Activated T-cell treated with anti-CD3 and anti-CD28 coated beads, Interleukin-2, amount 50 U/mL, for 1 hour (primary cell): Measurements from ENCODE around the gene LRRC70.

Experiments used
- DNase-seq: peaks from one replicate; pipeline ENCODE4 v3.0.0-alpha.2; 2020

Gene LRRC70

GRCh38 chr5:62575489-62575888 lies 3.1 kb upstream of the LRRC70 start:
- DNase-seq, result no peak

GRCh38 chr5:62576570-62577170 lies 1.9 kb upstream of the LRRC70 start:
- no peak for DNase-seq

- DNase-seq, result no peak
These were observed 1.1 kb upstream of the LRRC70 start for GRCh38 chr5:62577488-62577887.

- no peak for DNase-seq
These were observed 1.1 kb downstream of the LRRC70 start for GRCh38 chr5:62579761-62580160.

GRCh38 chr5:62581836-62582597 lies 3.4 kb downstream of the LRRC70 start:
- no peak for DNase-seq

GRCh38 chr5:62584391-62584790 lies 5.8 kb downstream of the LRRC70 start:
- no peak for DNase-seq

GRCh38 chr5:62585306-62585705 lies 6.7 kb downstream of the LRRC70 start:
- DNase-seq, result no peak

- no peak for DNase-seq
These were observed 7.1 kb downstream of the LRRC70 start for GRCh38 chr5:62585751-62586150.

GRCh38 chr5:62587737-62588136 lies 9.1 kb downstream of the LRRC70 start:
- DNase-seq, result no peak

GRCh38 chr5:62588668-62589067 lies 10.0 kb downstream of the LRRC70 start:
- no peak for DNase-seq

- DNase-seq, result no peak
These were observed 10.9 kb downstream of the LRRC70 start for GRCh38 chr5:62589504-62589903.

GRCh38 chr5:62590387-62590786 lies 11.8 kb downstream of the LRRC70 start:
- no peak for DNase-seq

- no peak for DNase-seq
These were observed 13.9 kb downstream of the LRRC70 start for GRCh38 chr5:62592558-62592957.

- DNase-seq, result no peak
These were observed 14.7 kb downstream of the LRRC70 start for GRCh38 chr5:62593331-62593730.

GRCh38 chr5:62594364-62594984 lies 15.9 kb downstream of the LRRC70 start:
- no peak for DNase-seq

- DNase-seq, result no peak
These were observed 17.5 kb downstream of the LRRC70 start for GRCh38 chr5:62596096-62596495.

GRCh38 chr5:62596691-62597090 lies 18.1 kb downstream of the LRRC70 start:
- DNase-seq, result no peak

- DNase-seq, result no peak
These were observed 18.7 kb downstream of the LRRC70 start for GRCh38 chr5:62597314-62597713.

- no peak for DNase-seq
These were observed 22.1 kb downstream of the LRRC70 start for GRCh38 chr5:62600560-62601252.

GRCh38 chr5:62603934-62604333 lies 25.3 kb downstream of the LRRC70 start:
- DNase-seq, result no peak

GRCh38 chr5:62605638-62606037 lies 27.0 kb downstream of the LRRC70 start:
- no peak for DNase-seq

- DNase-seq, result no peak
These were observed 28.3 kb downstream of the LRRC70 start for GRCh38 chr5:62606878-62607277.

GRCh38 chr5:62607615-62608014 lies 29.0 kb downstream of the LRRC70 start:
- no peak for DNase-seq
